ENCODE data around the gene PXYLP1.

Gene PXYLP1

DNA sequence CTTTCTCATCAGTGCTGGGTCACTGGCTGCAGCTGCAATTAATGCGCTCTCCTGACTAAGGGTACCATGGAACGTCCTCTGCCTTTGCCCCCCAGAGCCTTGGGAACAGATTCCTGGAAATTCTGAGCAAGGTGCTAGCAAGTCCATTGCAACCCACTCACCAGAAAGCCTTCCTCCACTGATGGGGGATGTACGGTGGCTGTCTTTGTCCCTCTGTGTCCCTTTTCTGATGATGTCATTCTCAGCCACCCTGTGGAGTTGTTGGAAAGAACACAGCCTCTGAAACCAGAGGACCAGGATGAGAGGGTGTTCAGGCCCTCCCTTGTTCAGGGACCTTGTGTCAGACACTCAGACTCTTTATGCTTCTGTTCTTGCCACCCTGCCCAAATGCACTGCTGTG is 98.6 kb downstream of the PXYLP1 start:
- no peak for DNase-seq

DNA sequence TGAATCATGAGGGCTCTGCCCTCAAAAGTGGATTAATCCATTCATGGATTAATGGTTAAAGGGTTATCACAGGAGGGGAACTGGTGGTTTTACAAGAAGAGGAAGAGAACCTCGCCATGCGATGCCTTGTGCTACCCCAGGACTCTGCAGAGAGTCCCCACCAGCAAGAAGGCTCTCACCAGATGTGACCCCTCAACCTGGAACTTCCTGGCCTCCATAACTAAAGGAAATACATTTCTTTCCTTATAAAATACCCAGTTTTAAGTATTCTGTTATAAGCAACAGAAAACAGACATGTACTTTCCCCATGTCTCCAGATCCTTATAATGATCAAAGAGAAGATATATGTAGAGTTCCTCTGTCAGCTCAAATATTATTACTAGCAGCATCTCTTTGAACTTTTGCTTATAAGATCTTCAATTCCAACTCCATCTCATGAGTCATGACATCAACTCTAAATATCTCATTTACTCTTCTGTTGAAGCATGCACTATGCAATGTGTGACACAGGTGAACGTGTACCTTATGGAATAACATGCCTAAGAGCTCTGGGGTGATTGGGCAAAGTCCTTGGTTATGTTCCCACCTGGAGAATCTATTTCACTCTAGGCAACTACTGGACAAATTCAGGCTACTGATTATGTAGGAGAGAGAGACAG is 99.2 kb downstream of the PXYLP1 start:
- no peak for DNase-seq

DNA sequence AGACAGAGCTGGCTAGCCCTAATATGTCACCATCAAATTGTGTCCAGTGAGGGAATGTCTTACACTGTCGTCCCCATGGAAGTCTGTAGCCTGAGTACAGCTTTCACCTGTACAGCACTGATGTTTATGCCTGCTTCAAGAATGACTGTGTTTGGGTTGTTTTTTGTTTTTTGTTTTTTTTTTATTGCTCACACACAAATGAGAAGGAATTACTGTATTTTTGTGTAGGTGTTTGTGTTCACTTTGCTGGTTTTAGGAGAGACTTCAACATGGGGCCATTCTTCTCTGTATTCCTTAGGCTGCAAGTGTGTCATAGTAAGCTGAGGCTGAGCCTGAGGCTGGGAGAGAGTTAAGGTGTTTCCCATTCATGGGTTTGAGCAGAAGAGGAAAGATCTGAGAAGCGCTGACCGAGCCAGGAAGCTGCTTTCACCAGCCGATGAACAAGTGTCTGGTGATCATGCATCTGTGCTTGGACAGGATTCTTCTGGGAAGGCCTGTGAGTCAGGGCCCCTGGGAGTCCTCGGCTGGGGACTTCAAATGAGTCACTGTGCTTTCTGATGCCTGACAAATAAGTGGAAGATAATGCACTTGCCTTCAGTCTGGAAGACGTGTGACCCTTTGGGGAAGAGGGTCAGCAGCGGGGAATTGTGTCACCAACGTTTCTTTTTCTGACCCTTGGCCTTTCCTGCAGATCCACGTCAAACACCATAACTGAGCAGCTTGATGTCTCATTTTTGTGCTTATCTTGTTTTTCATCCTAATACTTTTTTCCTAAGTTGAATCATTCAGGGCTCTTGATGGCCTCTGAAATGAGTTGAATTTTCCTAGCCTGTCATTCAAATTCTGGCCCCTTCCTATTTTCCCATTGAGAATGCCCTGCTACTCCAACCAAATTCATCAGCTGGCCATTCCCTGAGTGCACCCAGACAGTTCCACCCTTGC is 100.0 kb downstream of the PXYLP1 start:
- no peak for DNase-seq

DNA sequence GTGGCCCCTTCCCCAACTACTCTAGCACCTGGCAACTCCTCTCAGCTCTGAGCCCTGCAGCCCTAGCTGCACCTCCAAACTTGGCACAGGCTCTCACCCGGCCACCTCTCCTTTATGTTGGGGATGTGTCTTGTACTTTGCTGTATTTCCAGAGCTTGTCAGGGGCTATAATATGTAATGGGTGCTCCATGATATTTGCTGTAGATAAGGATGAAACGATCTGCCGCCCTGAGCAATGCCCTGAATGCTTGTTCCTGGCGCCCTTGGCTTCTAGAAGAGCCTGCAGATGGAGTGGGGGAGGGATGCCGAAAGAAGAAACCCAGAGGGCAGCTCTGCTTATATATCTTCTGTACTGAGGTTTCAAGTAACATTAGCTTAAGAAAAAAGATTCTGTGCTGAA is 100.8 kb downstream of the PXYLP1 start:
- no peak for DNase-seq

DNA sequence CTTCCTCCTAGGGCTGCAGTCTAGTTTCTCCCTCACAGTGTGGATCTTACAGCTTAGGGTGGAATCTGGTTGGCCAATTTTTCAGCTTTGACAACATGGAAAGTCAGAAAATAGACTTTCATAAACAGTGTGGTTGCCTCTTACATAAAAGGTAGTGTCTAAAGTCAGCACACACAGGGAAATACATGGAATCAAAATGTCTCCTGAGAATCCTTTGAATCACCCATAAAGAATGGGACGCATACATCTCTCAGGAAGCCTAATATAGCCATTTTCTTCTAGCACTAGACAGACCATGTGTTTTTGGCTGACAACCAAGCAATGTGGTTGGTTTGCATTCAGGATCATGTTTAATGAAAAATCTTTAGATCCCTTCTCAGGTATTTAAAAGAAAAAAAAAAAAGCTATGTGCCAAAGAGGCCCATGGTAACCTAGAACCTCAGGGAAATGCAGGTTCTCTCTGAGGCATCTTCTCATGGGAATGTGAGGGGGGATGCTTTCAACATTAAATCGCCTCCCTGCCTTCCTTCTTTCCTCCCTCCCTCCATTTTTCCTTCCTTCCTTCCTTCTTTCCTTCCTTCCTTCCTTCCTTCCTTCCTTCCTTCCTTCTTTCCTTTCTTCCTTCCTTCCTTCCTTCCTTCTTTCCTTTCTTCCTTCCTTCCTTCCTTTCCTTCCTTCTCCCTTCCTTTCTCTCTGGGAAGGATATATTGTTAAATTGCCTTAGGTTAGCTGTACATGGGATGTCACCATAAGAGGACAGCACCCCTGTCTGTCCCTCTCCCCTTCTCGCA is 102.4 kb downstream of the PXYLP1 start:
- no peak for DNase-seq

DNA sequence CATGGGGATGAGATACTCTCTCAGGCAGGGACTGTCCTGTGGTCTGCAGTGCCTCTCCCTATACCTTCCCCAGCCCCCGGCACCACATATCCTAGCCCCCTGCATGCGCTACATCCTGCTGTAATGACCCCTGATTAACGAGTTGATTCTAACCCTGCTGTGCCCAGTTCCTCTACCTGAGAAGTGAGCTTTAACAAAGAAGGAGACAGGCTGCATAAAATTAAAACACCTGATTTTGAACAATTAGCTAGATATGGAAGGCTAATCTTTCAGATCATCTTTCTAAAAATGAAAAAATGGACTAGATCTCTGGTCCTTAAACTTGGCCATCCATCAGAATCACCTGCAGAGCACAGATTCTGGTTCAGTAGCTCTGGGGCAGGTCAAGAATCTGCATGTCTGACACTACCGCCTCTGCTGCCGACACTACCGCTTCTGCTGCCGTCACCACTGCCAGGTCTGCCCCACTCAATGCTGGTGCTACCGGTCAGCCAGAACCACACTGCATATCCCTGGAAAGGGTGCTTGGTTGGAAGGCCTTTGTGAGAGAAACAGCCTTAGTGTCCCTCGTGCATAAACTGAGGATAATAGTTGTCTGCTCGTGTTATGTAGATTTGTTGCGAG is 103.1 kb downstream of the PXYLP1 start:
- DNase-seq = no peak

DNA sequence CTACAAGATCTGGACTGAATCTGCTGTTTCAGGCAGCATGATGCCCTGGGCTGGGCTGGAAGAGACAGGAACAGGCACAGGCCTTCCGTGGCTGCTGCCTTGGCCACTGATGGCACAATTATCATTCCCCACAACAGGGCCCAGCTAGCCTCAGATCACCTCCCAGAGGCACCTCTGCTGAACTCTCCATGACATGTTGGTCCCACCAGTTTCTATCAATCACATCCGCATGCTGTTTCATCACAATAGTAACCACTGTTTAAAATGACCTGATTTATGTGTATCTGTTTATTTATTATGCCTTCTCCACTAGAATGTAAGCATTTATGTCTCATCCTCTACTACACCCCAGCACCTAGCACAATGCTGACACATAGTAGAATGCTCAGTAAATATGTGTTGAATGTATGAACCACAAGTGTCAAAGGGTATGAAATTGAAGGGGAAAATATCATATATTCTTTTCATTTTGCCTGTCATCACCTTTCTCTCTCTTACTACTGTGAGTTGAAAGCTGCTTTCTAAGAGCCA is 104.0 kb downstream of the PXYLP1 start:
- no peak for DNase-seq

DNA sequence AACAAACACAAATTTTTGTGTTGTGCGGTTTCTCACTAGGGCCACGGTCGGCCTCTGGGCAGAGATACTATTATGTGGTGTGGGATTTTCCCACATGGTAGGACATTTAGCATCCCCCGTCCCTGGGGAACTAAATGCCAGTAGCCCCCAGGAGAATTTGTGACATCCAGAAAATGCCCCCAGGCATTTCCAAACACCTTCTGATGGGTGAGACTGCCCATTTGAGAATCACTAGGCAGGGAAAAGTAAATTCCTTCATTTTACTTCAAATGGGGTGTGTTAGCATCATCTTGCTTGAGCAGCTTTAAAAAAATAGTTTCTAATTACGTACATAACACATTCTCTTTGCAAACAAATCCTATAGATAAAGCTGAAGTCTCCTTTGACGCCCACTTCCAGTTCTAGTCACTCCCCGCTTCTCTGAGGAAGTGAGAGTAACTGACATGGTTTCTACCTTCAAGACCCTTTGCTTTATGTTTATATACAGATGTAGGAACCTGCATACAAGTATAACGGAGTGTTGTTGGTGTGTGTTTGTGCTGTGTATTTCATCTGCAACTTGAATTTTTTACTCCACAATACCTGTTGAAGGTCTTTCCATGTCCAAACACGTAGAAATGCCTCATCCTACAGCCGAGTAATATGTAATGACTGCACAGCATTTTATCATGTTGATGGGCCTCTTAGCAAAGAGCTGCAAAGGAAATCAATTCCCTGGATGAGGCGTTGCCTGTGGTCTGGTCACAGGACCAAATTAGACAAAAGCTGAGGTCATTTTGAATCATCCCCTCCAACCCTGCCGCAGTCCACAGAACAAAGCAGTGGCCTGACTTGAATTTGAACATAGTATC is 105.3 kb downstream of the PXYLP1 start:
- no peak for DNase-seq

DNA sequence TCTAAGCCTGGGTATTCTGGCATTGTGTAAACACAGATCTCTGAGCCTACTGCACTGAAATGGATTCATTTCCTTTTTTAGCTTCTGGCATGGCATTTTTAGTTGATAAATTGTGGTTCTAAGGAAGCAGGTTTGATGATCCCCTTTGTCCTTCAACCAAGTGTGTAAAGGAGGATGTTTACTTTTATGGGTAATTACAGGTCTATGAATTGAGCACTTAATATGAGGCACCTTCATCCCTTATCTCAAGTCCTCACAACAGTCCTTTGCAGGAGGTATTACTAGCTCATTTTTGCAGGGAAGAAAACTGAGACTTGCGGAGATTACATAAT is 105.9 kb downstream of the PXYLP1 start:
- no peak for DNase-seq

DNA sequence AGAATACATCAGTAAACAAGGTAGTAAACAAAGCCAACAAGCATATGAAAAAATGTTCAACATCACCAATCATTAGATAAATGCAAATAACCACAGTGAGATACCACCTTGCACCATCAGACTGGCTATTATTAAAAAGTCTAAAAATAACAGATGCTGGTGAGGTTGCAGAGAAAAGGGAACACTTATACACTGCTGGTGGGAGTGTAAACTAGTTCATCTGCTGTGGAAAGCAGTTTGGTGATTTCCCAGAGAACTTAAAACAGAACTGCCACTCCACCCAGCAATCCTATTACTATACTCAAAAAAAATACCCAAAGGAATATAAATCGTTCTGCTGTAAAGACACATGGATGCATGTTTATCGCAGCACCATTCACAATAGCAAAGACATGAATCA is 106.4 kb downstream of the PXYLP1 start:
- no peak for DNase-seq

DNA sequence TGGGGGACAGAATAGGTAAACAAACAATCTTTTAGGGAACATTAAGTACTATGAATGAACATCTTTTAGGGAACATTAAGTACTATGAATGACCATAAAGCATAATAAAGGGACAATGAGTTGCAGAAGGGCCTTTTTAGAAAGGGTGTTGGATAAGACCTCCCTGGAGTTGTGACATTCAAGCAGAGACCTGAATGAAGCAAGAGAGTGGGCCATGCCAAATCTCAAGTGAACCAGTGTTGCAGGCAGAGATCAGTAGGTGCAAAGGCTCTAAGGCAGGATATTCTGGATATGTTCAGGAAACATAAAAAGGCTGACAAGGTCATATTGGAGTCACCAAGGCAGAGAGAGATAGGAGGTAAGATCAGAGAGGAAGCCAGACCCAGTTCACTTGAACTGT is 107.3 kb downstream of the PXYLP1 start:
- DNase-seq = no peak

DNA sequence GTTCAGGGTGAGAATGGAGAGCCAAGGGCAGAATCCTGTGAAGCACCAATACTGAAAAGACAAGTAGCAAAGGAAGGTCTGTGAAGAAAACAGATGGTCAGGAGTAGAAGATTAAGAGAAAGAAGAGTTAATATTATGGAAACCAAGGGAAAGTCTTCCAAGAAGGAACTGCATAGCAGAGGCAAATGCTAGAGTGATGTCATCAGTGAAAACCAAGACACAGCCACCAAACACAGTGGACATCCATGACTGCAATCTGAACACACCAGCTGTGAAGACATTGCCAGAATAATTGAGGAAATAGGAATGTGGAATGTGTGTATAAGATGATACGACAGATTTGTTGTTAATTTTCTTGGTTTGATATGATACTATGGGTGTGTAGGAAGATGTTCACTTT is 109.9 kb downstream of the PXYLP1 start:
- no peak for DNase-seq

DNA sequence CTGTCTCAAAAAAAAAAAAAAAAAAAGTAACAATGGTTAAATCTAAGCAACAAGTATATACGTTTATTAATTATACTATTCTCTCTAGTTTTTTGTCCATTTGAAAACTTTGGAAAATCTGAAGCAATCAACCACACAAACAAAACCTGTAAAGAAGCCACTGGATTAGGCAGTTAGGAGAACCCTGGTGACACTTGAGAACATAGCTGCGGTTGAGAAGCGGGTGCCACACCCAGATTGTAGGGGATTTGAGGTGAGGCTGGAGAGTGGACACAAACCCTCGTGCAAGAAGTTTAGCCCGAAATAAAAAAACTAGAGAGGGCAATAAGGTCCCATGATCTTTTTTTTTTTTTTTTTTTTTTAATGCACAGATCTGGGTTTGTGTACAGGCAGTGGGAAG is 110.8 kb downstream of the PXYLP1 start:
- no peak for DNase-seq

DNA sequence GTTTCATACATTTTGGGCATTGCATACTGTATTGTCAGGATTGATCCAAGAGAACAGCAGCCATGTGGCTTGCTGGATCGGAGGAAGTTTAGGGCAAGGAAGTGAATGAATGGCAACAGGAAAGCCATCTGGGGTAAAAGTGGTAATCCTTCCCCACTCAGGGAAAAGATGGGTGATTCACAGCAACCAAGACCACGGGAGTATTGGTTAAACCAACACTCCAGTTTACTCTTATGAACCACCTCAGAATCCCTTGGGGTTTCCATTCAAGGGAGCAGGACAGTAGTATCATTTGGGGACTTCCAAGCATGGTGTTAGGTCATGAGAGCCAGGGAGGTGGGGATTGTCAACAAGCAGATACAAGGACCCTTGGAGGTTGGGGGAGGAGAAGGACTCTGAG is 111.5 kb downstream of the PXYLP1 start:
- no peak for DNase-seq

DNA sequence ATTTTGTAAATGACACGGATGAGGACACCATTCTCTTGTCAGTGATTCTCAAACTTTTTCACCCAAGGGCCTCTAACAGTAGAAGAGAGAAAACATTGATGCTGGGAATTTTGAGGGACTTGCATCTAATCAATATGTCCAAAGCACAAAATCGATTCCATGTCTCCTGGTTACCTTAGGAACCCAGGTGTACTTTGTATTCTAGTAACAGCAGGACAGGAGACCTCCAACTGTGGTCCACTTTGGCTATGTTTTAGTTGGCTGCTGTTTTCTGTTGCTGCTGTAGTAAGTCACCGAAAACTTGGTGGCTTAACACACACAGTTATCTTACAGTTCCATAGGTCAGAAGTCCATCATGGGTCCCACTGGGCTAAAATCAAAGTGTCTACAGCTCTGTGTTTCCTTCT is 112.2 kb downstream of the PXYLP1 start:
- DNase-seq = no peak

Measured in NCI-H1930 (cell line).